Left forelimb (tissue), 1 donor: ENCODE measurements around the gene CRYGD.
"Not testable (repeated sequence)": the region's sequence is repeated elsewhere in the genome, so short reads cannot be mapped to it uniquely, and the experiment has no call there.

Experiments used
- DNase-seq: peaks from one replicate; pipeline ENCODE4 v3.0.0-alpha.2; 2018; ENCODE audit warnings: low spot score

The CRYGD gene

GRCh38 chr2:208124013-208124715, at the start of gene CRYGD:
TSS of gene CRYGD (minus strand) at chr2:208124524. CDS start at chr2:208124473, 51 bp downstream.
- not testable (repeated sequence) for DNase-seq

GRCh38 chr2:208172125-208172524, 47.8 kb upstream of the CRYGD start:
- no peak for DNase-seq

- DNase-seq: no peak
These were observed 40.8 kb upstream of the CRYGD start for GRCh38 chr2:208164951-208165755.

DNA sequence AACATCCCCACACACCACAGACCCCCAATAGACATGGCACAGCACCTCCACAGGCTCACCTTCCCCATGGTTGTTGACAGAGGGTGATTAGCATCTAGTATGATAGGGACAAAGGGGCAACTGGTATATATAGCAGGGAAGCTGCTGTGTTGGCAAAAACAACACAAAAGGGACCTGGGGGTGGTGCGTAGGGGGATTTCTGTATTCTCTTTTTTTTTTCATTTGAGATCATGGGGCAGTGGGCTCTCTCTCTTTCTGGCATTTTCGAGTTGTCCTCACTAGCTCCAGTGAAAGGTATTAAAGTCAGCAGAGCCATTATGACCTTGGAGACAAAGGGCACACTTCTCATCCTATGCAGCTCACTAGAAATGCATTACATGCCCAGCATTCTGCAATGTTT, 39.2 kb upstream of the CRYGD start, which contains the start of gene CRYGA:
Gene CRYGA, minus strand, starts transcription at position 101 of the 400 bp plus-strand sequence. Its CDS starts 33 bp downstream, at position 68.
- no peak for DNase-seq

- DNase-seq: no peak
These were observed 32.1 kb upstream of the CRYGD start for GRCh38 chr2:208156439-208156838.

DNA sequence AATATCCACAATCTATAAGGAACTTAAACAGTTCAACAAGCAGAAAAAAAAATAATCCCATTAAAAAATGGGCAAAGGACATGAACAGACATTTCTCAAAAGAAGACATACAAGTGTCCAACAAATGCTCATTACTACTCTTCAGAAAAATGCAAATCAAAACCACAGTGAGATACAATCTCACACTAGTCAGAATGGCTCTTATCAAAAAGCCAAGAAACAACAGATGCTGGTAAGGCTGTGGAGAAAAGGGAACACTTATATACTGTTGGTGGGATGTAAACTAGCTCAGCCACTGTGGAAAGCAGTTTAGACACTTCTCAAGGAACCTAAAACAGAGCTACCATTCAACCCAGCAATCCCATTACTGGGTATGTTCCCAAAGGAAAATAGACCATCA, 28.8 kb upstream of the CRYGD start:
- no peak for DNase-seq

DNA sequence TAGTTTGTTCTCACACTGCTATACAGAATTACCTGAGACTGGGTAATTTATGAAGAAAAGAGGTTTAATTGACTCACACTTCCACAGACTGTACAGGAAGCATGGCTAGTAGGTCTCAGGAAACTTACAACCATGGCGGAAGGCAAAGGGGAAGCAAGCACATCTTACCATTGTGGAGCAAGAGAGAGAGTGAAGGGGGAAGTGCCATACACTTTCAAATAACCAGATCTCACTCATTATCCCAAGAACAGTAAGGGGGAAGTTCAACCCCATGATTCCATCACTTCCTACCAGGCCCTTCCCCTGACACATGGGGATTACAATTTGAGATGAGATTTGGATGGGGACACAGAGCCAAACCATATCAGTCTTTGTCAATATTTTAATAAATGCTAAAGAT, 26.6 kb upstream of the CRYGD start:
- DNase-seq: no peak

GRCh38 chr2:208150094-208150493, 25.8 kb upstream of the CRYGD start:
- DNase-seq: no peak

GRCh38 chr2:208148803-208149202, 24.5 kb upstream of the CRYGD start:
- no peak for DNase-seq

GRCh38 chr2:208147759-208148158, 23.4 kb upstream of the CRYGD start:
- DNase-seq: no peak

GRCh38 chr2:208147008-208147407, 22.7 kb upstream of the CRYGD start:
- DNase-seq: no peak

DNA sequence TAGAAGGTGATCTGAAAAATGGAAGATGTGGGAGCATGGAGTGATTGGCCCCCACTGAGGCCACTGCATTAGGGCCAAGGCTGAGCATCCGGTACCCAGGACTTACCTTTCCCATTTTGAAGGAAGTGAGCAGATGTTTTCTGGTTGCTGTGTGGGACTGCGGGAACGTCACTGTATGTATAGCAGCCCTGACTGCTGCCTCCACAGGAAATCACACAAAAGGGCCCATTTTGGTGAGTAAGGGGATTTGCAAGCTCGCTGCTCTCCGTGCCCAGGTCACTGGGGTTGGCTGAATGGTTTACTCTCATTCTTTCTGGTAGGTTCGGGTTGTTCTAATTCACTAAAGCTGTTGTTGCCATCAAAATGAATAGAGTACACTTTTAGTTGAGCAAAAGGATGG, 21.7 kb upstream of the CRYGD start, which contains the start of gene CRYGB:
Gene CRYGB, minus strand, starts transcription at position 153 of the 400 bp plus-strand sequence. Its CDS starts 38 bp downstream, at position 115.
- no peak for DNase-seq

GRCh38 chr2:208142925-208143799, 18.8 kb upstream of the CRYGD start:
- no peak for DNase-seq

DNA sequence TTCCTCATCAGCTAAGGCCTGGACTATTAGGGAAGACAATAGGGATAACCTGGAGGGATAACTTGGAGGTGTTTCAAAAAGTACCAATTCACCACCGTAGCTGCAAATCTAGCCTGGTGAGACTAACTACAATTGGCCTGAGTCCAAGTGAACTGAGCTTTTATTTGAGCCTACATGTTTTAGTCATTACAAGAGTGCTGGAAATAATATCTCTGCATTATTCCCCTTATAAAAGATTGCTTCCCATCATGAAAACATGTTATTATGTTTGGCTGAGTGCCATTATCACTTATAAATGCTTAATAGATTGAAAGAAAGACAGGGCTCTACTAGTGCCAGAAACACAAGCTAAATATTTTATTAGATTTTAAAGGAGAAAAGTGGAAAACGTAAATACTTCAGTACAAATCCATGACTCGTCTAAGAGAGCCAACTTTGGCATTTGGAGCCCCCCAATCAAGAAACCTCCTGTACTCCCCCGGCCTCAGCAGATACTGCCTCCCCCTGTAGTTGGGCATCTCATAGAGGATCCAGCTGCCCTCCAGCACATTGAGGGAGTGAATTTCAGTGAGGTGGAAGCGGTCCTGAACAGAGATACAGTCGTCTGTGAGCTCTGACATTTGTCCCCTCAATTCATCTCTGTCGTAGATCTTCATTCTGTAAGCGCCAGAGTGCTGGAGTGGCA, 18.1 kb upstream of the CRYGD start:
- no peak for DNase-seq

DNA sequence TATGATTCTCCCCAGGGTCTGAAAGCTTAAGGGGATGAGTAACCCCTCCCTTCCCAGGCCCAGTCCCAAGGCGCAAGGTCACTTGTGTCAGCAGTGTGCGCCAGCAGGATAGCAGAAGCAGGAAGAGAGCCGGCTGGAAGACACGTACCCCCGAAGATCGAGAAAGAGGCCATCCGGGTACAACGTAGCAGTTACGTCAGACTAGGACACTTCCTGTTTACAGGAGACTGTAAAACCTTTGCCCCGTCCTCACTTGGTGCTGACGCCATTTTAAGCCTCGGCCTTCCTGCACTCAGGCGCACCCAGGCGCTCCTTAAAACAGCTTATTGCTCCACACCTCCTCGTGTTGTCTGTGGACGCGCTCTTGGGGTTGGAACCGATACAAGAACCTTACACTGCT, 15.1 kb upstream of the CRYGD start:
- DNase-seq: no peak

- DNase-seq: not testable (repeated sequence)
These were observed 14.0 kb upstream of the CRYGD start for GRCh38 chr2:208138334-208138733.

- no peak for DNase-seq
These were observed 12.4 kb upstream of the CRYGD start for GRCh38 chr2:208136716-208137094.

DNA sequence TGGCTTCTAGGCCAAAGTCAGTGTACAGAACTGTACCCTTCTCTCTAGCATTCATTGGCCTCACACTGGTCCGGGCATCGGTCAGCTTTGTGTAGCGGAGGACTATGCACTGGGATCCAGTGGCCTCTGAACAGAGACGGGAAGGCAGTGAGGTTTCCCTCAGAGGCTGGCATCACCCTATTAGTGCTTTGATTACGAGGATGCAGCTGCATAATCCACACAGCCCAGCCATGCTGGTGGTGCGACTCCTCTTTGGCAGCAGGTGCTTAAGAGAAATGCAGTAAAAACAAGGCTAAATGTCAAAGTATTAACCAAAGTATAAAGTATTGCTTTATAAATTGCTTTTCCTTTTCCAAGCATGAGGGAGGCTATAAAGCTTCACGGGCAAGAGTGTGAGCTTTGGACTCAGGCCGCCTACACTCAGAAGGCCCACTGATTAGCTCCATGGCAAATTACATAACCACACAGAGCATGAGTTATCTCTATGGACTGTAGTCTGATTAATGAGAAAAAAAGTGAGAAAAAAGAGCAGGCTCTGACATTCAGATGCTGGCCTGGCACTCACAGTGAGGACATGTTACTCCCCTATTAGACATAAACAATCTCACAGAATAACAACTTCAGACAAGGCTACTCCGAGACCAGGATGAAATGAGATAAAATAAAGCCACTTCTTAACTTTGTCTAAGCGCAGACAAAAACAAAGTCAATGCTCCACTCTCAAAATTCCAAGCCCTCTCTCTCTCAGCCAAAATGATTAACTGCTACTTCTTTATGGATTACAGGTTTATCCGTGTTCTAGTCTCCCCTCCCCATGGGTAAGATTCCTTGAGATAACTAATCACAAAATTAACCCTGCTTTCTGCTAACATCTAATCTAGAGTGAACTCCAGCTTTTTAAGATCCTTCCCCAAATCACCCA, 11.7 kb upstream of the CRYGD start:
- DNase-seq: no peak

DNA sequence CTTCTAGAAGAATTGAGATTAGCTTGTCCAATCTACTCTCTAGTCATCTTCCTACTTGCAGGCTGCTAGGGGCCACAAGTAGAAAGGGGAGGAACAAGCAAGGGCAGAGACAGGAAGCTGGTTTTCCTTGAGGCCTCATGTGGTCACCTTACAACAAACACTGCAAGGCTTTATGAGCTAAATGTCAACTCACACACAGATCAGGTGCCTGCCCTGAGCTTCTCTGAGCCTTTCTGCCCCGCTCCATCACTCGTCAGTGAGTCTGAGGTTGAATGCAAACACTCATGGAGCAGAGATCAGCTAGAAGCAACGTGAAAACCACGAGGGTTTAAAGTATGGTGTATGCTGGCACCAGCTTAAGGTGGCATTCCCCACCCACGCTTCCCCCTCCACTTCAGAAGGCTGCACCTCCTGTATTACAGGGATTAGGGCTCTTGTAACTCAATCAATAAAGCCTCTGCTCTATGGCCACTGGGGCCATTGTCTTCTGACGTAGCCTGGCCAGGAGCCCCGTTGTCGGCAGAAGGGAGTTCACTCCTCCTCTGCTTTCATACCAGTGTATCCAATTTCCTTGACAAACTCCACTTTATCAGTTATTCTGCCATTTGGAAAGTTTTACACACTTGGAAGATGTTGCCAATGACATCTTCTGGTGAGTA, 10.7 kb upstream of the CRYGD start:
- no peak for DNase-seq

- DNase-seq: no peak
These were observed 6.4 kb upstream of the CRYGD start for GRCh38 chr2:208130712-208131110.
